Thyroid gland (tissue), 4 donors: ENCODE results near the gene TTR. TPM values are rescaled to one million over a fixed set of nuclear protein-coding genes. Genes with fewer than 3 reads are reported as not detected.

Experiments used
- DNase-seq, 2 donors: peaks; one replicate each; pipeline ENCODE4 v3.0.0-alpha.2; 2019
- H3K27ac ChIP-seq, 3 donors: fragments of 200-600 bp; sonication (generic); 1 replicate in 2 of 3; 2 replicates in 1 of 3; pipeline ENCODE4 v1.5.1; 2016 to 2019; ENCODE audit warnings: mild to moderate bottlenecking in 1 of 3, moderate library complexity in 1 of 3
- H3K27me3 ChIP-seq: fragments of 200-600 bp; sonication (generic); one replicate; pipeline ENCODE4 v1.5.1; 2019
- H3K36me3 ChIP-seq, 2 donors: fragments of 200-600 bp; sonication (generic); one replicate each; pipeline ENCODE4 v1.5.1; 2016 to 2019
- H3K4me1 ChIP-seq, 2 donors: fragments of 200-600 bp; sonication (generic); one replicate each; pipeline ENCODE4 v1.5.1; 2017 to 2019
- H3K4me3 ChIP-seq, 3 donors: fragments of 200-600 bp; sonication (generic); replicated peaks in 1 of 3; 1 replicate in 2 of 3; 2 replicates in 1 of 3; pipeline ENCODE4 v1.5.1; 2016; ENCODE audit warnings: mild to moderate bottlenecking in 1 of 3
- H3K9me3 ChIP-seq: fragments of 200-600 bp; sonication (generic); one replicate; pipeline ENCODE4 v1.5.1; 2017
- CTCF ChIP-seq, 6 experiments: fragments of 200-600 bp in 3 of 6; fragments of 450-650 bp in 3 of 6; sonication (generic) in 3 of 6; IDR thresholded peaks; one replicate each; pipeline ENCODE4 v1.5.1; 2016 to 2019; ENCODE audit warnings: antibody characterized with exemption in 6 of 6, mild to moderate bottlenecking in 2 of 6, inconsistent platforms in 1 of 6, moderate library complexity in 1 of 6
- POLR2A ChIP-seq, 2 donors: fragments of 450-650 bp; IDR thresholded peaks; one replicate each; pipeline ENCODE4 v1.6.1; 2017; ENCODE audit warnings: antibody characterized with exemption in 2 of 2, mild to moderate bottlenecking in 2 of 2, moderate library complexity in 1 of 2
- WGBS, 2 donors: methylation state at CpG; one replicate each; pipeline ENCODE4 v1.1.5; 2017; 5-methylcytosine and 5-hydroxymethylcytosine counted together
- intact Hi-C: fragments of 100-400 bp; cut with DNase I; formaldehyde crosslinking; loops from one replicate; pipeline ENCODE4 v1.15.1; 2023
- total RNA-seq, 4 donors: library from RNA; depleted of rRNA; stranded (reverse); fragments of >200 nt; gene quantifications; one replicate each; pipeline ENCODE4 v1.2.3, GENCODE V29; 2016

Gene TTR
- total RNA-seq, 4 donors from 2014 or later: not detected

DNA sequence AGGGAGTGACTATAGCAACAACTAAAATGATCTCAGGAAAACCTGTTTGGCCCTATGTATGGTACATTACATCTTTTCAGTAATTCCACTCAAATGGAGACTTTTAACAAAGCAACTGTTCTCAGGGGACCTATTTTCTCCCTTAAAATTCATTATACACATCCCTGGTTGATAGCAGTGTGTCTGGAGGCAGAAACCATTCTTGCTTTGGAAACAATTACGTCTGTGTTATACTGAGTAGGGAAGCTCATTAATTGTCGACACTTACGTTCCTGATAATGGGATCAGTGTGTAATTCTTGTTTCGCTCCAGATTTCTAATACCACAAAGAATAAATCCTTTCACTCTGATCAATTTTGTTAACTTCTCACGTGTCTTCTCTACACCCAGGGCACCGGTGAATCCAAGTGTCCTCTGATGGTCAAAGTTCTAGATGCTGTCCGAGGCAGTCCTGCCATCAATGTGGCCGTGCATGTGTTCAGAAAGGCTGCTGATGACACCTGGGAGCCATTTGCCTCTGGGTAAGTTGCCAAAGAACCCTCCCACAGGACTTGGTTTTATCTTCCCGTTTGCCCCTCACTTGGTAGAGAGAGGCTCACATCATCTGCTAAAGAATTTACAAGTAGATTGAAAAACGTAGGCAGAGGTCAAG lies 955 bp downstream of the TTR start:
- Histone ChIP-seq H3K36me3 (no peaks in the 10 kb centered on the region), H3K4me3 (no peak overlapping the region), H3K27ac (no peak overlapping the region), H3K4me1 (no peaks in the 10 kb centered on the region), H3K9me3 (no peaks in the 10 kb centered on the region), H3K27me3 (no peaks in the 10 kb centered on the region)
- 76 to 77% methylated on average over 10 of the region's 10 CpGs for WGBS, 2 donors
- no peak for DNase-seq
- intact Hi-C loops: no loop called here
- TF ChIP-seq POLR2A (IDR thresholded peaks at IDR 0.05) (no peak), CTCF (IDR thresholded peaks at IDR 0.05) (no peak)

- Histone ChIP-seq H3K27me3 (no peaks in the 10 kb centered on the region), H3K27ac (no peak overlapping the region), H3K4me3 (no peak overlapping the region), H3K9me3 (no peaks in the 10 kb centered on the region), H3K36me3 (no peaks in the 10 kb centered on the region), H3K4me1 (no peaks in the 10 kb centered on the region)
- intact Hi-C loops: no loop called here
- no peak for TF ChIP-seq POLR2A (IDR thresholded peaks at IDR 0.05)
- no peak for TF ChIP-seq CTCF (IDR thresholded peaks at IDR 0.05)
- 87 to 88% methylated on average over 5 of the region's 5 CpGs for WGBS, 2 donors
- no peak for DNase-seq
Measured at GRCh38 chr18:31595121-31595771, 3.6 kb downstream of the TTR start.

GRCh38 chr18:31596081-31596872 lies 4.6 kb downstream of the TTR start:
- no peaks in the 10 kb centered on the region for H3K36me3 ChIP-seq
- no peaks in the 10 kb centered on the region for H3K9me3 ChIP-seq
- no peak overlapping the region for H3K4me3 ChIP-seq
- H3K27me3 ChIP-seq: no peaks in the 10 kb centered on the region
- H3K4me1 ChIP-seq: no peaks in the 10 kb centered on the region
- H3K27ac ChIP-seq: no peak overlapping the region
- TF ChIP-seq CTCF (IDR thresholded peaks at IDR 0.05): no peak
- TF ChIP-seq POLR2A (IDR thresholded peaks at IDR 0.05): no peak
- DNase-seq: no peak
- intact Hi-C loops: no loop called here
- 86 to 89% methylated on average over 9 of the region's 9 CpGs for WGBS, 2 donors

DNA sequence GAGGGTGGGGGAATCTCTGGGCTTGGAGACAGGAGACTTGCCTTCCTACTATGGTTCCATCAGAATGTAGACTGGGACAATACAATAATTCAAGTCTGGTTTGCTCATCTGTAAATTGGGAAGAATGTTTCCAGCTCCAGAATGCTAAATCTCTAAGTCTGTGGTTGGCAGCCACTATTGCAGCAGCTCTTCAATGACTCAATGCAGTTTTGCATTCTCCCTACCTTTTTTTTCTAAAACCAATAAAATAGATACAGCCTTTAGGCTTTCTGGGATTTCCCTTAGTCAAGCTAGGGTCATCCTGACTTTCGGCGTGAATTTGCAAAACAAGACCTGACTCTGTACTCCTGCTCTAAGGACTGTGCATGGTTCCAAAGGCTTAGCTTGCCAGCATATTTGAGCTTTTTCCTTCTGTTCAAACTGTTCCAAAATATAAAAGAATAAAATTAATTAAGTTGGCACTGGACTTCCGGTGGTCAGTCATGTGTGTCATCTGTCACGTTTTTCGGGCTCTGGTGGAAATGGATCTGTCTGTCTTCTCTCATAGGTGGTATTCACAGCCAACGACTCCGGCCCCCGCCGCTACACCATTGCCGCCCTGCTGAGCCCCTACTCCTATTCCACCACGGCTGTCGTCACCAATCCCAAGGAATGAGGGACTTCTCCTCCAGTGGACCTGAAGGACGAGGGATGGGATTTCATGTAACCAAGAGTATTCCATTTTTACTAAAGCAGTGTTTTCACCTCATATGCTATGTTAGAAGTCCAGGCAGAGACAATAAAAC lies 6.5 kb downstream of the TTR start:
- Histone ChIP-seq H3K27me3 (no peaks in the 10 kb centered on the region), H3K4me3 (no peak overlapping the region), H3K27ac (no peak overlapping the region), H3K36me3 (no peaks in the 10 kb centered on the region), H3K4me1 (no peaks in the 10 kb centered on the region), H3K9me3 (no peaks in the 10 kb centered on the region)
- no peak for DNase-seq
- TF ChIP-seq CTCF (IDR thresholded peaks at IDR 0.05) (no peak), POLR2A (IDR thresholded peaks at IDR 0.05) (no peak)
- 90 to 91% methylated on average over 13 of the region's 13 CpGs for WGBS, 2 donors
- intact Hi-C loops: no loop called here
